H1 (cell line): Measurements from ENCODE around the gene PGP. TPM values are rescaled to one million over a fixed set of nuclear protein-coding genes. Genes with fewer than 3 reads are reported as not detected.

Source experiments
- CTCF ChIA-PET: fragments of 300-600 bp; sonication (Branson Sonifier 250); formaldehyde crosslinking; loops from one replicate; lab custom pipeline; 2021; ENCODE audit not compliant: partially characterized antibody; lab: Charles Lee
- POLR2A ChIA-PET: fragments of 300-600 bp; sonication (Branson Sonifier 250); formaldehyde crosslinking; loops from one replicate; lab custom pipeline; 2021; ENCODE audit warnings: inconsistent platforms; ENCODE audit not compliant: partially characterized antibody; lab: Charles Lee
- DNase-seq, 2 experiments: peaks; one replicate each; pipeline versions ENCODE4 v3.0.0 to v3.0.0-alpha.2; 2010 to 2022; ENCODE audit warnings: low spot score in 2 of 2, low read depth in 1 of 2, mixed read lengths in 1 of 2
- FAIRE-seq: peaks from 2 replicates; lab custom pipeline; 2011; peaks lifted over from hg19 to GRCh38; lab: Jason Lieb, UNC
- H2AFZ ChIP-seq: 2 replicates; pipeline ENCODE4 v1.8.1; 2012; ENCODE audit warnings: low read length, inconsistent platforms
- H2AK5ac ChIP-seq: 2 replicates; pipeline ENCODE4 v1.6.1; 2013; ENCODE audit warnings: low read depth, low read length
- H2BK120ac ChIP-seq: replicated peaks from 2 replicates; pipeline ENCODE3; 2013; ENCODE audit warnings: low read depth, low read length, inconsistent platforms
- H2BK12ac ChIP-seq: 2 replicates; pipeline ENCODE4 v1.6.1; 2013; ENCODE audit warnings: low read depth, low read length
- H2BK15ac ChIP-seq: 2 replicates; pipeline ENCODE4 v1.6.1; 2013; ENCODE audit warnings: low read length
- H2BK20ac ChIP-seq: 2 replicates; pipeline ENCODE4 v1.6.1; 2013; ENCODE audit warnings: low read length
- H2BK5ac ChIP-seq: 2 replicates; pipeline ENCODE4 v1.6.1; 2013; ENCODE audit warnings: low read depth, low read length
- H3K14ac ChIP-seq: 2 replicates; pipeline ENCODE4 v1.6.1; 2013; ENCODE audit warnings: inconsistent platforms; ENCODE audit not compliant: insufficient read length
- H3K18ac ChIP-seq: 2 replicates; pipeline ENCODE4 v1.6.1; 2013; ENCODE audit warnings: low read length; ENCODE audit errors: extremely low read depth
- H3K23ac ChIP-seq: 2 replicates; pipeline ENCODE4 v1.6.1; 2013; ENCODE audit warnings: inconsistent platforms; ENCODE audit not compliant: insufficient read length
- H3K23me2 ChIP-seq: 2 replicates; pipeline ENCODE4 v1.6.1; 2013; ENCODE audit warnings: low read depth, low read length
- H3K27ac ChIP-seq: 2 replicates; pipeline ENCODE4 v1.6.1; 2011; ENCODE audit warnings: low read depth, low read length, inconsistent platforms
- H3K27me3 ChIP-seq, 4 experiments: replicated peaks in 1 of 4; 1 replicate in 1 of 4; 2 replicates in 3 of 4; pipeline versions ENCODE4 v1.6.1 to v1.8.1; 2011 to 2013; ENCODE audit warnings: low read length in 3 of 4, mild to moderate bottlenecking in 3 of 4, inconsistent platforms in 2 of 4, mixed read lengths in 2 of 4, moderate library complexity in 1 of 4; ENCODE audit not compliant: control insufficient read depth in 3 of 4, insufficient read depth in 3 of 4; ENCODE audit errors: extremely low read depth in 1 of 4
- H3K36me3 ChIP-seq, 4 experiments: 2 replicates each; pipeline versions ENCODE4 v1.6.1 to v1.8.1; 2011 to 2013; ENCODE audit warnings: mild to moderate bottlenecking in 4 of 4, low read length in 3 of 4, moderate library complexity in 2 of 4, control low read depth in 1 of 4, inconsistent platforms in 1 of 4; ENCODE audit not compliant: insufficient read depth in 4 of 4, control insufficient read depth in 2 of 4
- H3K4ac ChIP-seq: replicated peaks from 2 replicates; pipeline ENCODE3; 2013; ENCODE audit warnings: low read length, low read depth, mixed read lengths, inconsistent platforms; ENCODE audit not compliant: insufficient read length
- H3K4me1 ChIP-seq, 4 experiments: replicated peaks in 1 of 4; 1 replicate in 1 of 4; 2 replicates in 3 of 4; pipeline versions ENCODE4 v1.6.1 to v1.8.1; 2011 to 2013; ENCODE audit warnings: low read length in 3 of 4, inconsistent platforms in 2 of 4, mixed read lengths in 1 of 4; ENCODE audit not compliant: insufficient read depth in 4 of 4, control insufficient read depth in 3 of 4
- H3K4me2 ChIP-seq, 2 experiments: 2 replicates each; pipeline versions ENCODE4 v1.6.1 to v1.8.1; 2011 to 2013; ENCODE audit warnings: low read depth in 2 of 2, low read length in 2 of 2, control low read depth in 1 of 2, inconsistent platforms in 1 of 2, mild to moderate bottlenecking in 1 of 2; ENCODE audit not compliant: insufficient read depth in 1 of 2
- H3K4me3 ChIP-seq, 4 experiments: fragments of 200-600, 300-600 bp in 1 of 4; sonication (generic), shearing (Covaris generic), sonication (Bioruptor Twin) in 1 of 4; 2 replicates each; pipeline versions ENCODE4 v1.5.1 to v1.8.1; 2011 to 2016; ENCODE audit warnings: low read length in 4 of 4, low read depth in 3 of 4, control low read depth in 2 of 4, inconsistent platforms in 2 of 4, mild to moderate bottlenecking in 2 of 4, mixed read lengths in 1 of 4, moderate library complexity in 1 of 4; ENCODE audit not compliant: insufficient read depth in 2 of 4; ENCODE audit errors: extremely low read depth in 1 of 4
- H3K56ac ChIP-seq: replicated peaks from 2 replicates; pipeline ENCODE3; 2013; ENCODE audit warnings: low read depth, mild to moderate bottlenecking, mixed read lengths, low read length, inconsistent platforms; ENCODE audit not compliant: insufficient read length
- H3K79me1 ChIP-seq: 2 replicates; pipeline ENCODE4 v1.6.1; 2013; ENCODE audit warnings: low read depth, low read length, control low read depth
- H3K79me2 ChIP-seq, 2 experiments: 2 replicates each; pipeline versions ENCODE4 v1.6.1 to v1.8.1; 2012 to 2013; ENCODE audit warnings: low read length in 2 of 2, mild to moderate bottlenecking in 2 of 2, inconsistent platforms in 1 of 2; ENCODE audit not compliant: insufficient read depth in 2 of 2, control insufficient read depth in 1 of 2
- H3K9ac ChIP-seq, 4 experiments: replicated peaks in 1 of 4; 1 replicate in 1 of 4; 2 replicates in 3 of 4; pipeline versions ENCODE4 v1.6.1 to v1.8.1; 2011 to 2013; ENCODE audit warnings: low read depth in 3 of 4, low read length in 3 of 4, control low read depth in 2 of 4, mild to moderate bottlenecking in 2 of 4, moderate library complexity in 2 of 4, inconsistent platforms in 1 of 4; ENCODE audit errors: extremely low read depth in 1 of 4
- H3K9me3 ChIP-seq, 2 experiments: 2 replicates each; pipeline versions ENCODE4 v1.6.1 to v1.8.1; 2012 to 2013; ENCODE audit warnings: mild to moderate bottlenecking in 2 of 2, moderate library complexity in 2 of 2, control low read depth in 1 of 2, inconsistent platforms in 1 of 2, low read depth in 1 of 2, low read length in 1 of 2, mixed read lengths in 1 of 2; ENCODE audit not compliant: insufficient read depth in 2 of 2
- H4K20me1 ChIP-seq, 2 experiments: replicated peaks in 1 of 2; 2 replicates each; pipeline versions ENCODE3 to v1.8.1; 2011 to 2013; ENCODE audit warnings: inconsistent platforms in 2 of 2, low read length in 2 of 2, mild to moderate bottlenecking in 1 of 2; ENCODE audit not compliant: insufficient read depth in 2 of 2, control insufficient read depth in 1 of 2
- H4K5ac ChIP-seq: 2 replicates; pipeline ENCODE4 v1.6.1; 2013; ENCODE audit warnings: low read length, low read depth, mixed read lengths, inconsistent platforms; ENCODE audit not compliant: insufficient read length
- H4K8ac ChIP-seq: 2 replicates; pipeline ENCODE4 v1.8.0; 2013; ENCODE audit warnings: mild to moderate bottlenecking, moderate library complexity, low read length, inconsistent platforms; ENCODE audit not compliant: insufficient read depth; ENCODE audit errors: extremely low read depth
- H4K91ac ChIP-seq: replicated peaks from 2 replicates; pipeline ENCODE3; 2013; ENCODE audit warnings: low read length, mixed read lengths, inconsistent platforms; ENCODE audit not compliant: insufficient read length
- CTBP2 ChIP-seq: IDR thresholded peaks from 2 replicates; pipeline ENCODE4 v1.7.0; 2011; ENCODE audit warnings: borderline replicate concordance, mild to moderate bottlenecking, moderate library complexity, mixed read lengths, low read length; ENCODE audit not compliant: insufficient read depth, insufficient read length
- E2F6 ChIP-seq: IDR thresholded peaks from 2 replicates; pipeline ENCODE4 v1.6.1; 2012; ENCODE audit warnings: inconsistent platforms
- EP300 ChIP-seq, 2 experiments: IDR thresholded peaks; 1 replicate in 1 of 2; 2 replicates in 1 of 2; pipeline ENCODE4 v1.6.1; 2011 to 2012; ENCODE audit warnings: low read depth in 2 of 2, low read length in 2 of 2, mild to moderate bottlenecking in 2 of 2, borderline replicate concordance in 1 of 2, inconsistent platforms in 1 of 2, moderate library complexity in 1 of 2
- GABPA ChIP-seq: IDR thresholded peaks from 2 replicates; pipeline ENCODE4 v1.6.1; 2011; ENCODE audit warnings: mild to moderate bottlenecking, low read length, moderate library complexity, borderline replicate concordance; ENCODE audit not compliant: insufficient read depth
- NANOG ChIP-seq: IDR thresholded peaks from 2 replicates; pipeline ENCODE4 v1.6.1; 2011; ENCODE audit warnings: low read length, low read depth, mild to moderate bottlenecking, inconsistent platforms; ENCODE audit not compliant: insufficient read depth, poor library complexity, severe bottlenecking
- NRF1 ChIP-seq: IDR thresholded peaks from 2 replicates; pipeline ENCODE4 v1.6.1; 2011; ENCODE audit warnings: mild to moderate bottlenecking, low read depth, low read length, improper control_type of control experiment
- RAD21 ChIP-seq, 2 experiments: IDR thresholded peaks in 1 of 2; conservative IDR thresholded peaks in 1 of 2; 2 replicates each; pipeline ENCODE4 v1.6.1; 2011; ENCODE audit warnings: low read depth in 2 of 2, low read length in 2 of 2, improper control_type of control experiment in 1 of 2, inconsistent platforms in 1 of 2, mild to moderate bottlenecking in 1 of 2, moderate library complexity in 1 of 2
- RBBP5 ChIP-seq: IDR thresholded peaks from 2 replicates; pipeline ENCODE4 v1.7.1; 2012; ENCODE audit warnings: low read depth, mild to moderate bottlenecking, inconsistent platforms, low read length, moderate library complexity, borderline replicate concordance
- RXRA ChIP-seq: IDR thresholded peaks from 2 replicates; pipeline ENCODE4 v1.6.1; 2011; ENCODE audit warnings: low read depth, mild to moderate bottlenecking, low read length, moderate library complexity; ENCODE audit not compliant: insufficient read depth
- SUZ12 ChIP-seq: fragments of 200-600 bp; sonication (generic); IDR thresholded peaks from 2 replicates; pipeline ENCODE4 v1.6.1; 2012; ENCODE audit warnings: mild to moderate bottlenecking, inconsistent platforms, low read length, moderate library complexity, mixed read lengths
- WGBS, 2 experiments: shearing (Covaris generic) in 1 of 2; methylation state at CpG; one replicate each; pipeline versions ENCODE4 v1.1.6 to v1.1.7; 2013 to 2015; ENCODE audit warnings: low lambda C conversion rate in 2 of 2, mixed read lengths in 2 of 2, inconsistent platforms in 1 of 2, low coverage in 1 of 2, missing lambda C conversion rate in 1 of 2; ENCODE audit not compliant: insufficient replicate concordance in 2 of 2, insufficient coverage in 1 of 2, insufficient read length in 1 of 2; ENCODE audit errors: extremely low coverage in 1 of 2, missing lambda C conversion rate in 1 of 2; 5-methylcytosine and 5-hydroxymethylcytosine counted together
- polyA plus RNA-seq, 7 experiments: library from polyadenylated mRNA; depleted of rRNA in 3 of 7; stranded (reverse) in 5 of 7; unstranded in 2 of 7; fragments of >200 nt in 5 of 7; fragments of 200-250 nt in 2 of 7; gene quantifications; 1 replicate in 5 of 7; 2 replicates in 1 of 7; 4 replicates in 1 of 7; pipeline versions ENCODE4 v1.2.1 to v1.2.3, GENCODE V29; 2011 to 2013; ENCODE audit warnings: missing spikeins in 2 of 7, mixed read lengths in 2 of 7
- total RNA-seq: library from RNA; stranded (reverse); fragmentation: NEBNext Ultra II Directional; extraction: Animal tissue kit (Norgen Biotek cat#: 25700); gene quantifications from 2 replicates; pipeline ENCODE4 v1.2.1, GENCODE V29; 2021

The PGP gene
- total and polyA plus RNA-seq, 2 of the 8 experiments (the other 6 are each of a cell fraction or from before 2014, with no cell fraction given): 30.9 to 55.9 TPM

- no peak overlapping the region for H2AK5ac ChIP-seq
- peaks cover 2% of the 10 kb centered on the region; the same call in 1 of the 2 replicates for H3K23me2 ChIP-seq
- H3K4me2 ChIP-seq: no peak overlapping the region
- no peak for DNase-seq
- H3K4ac ChIP-seq: no peak overlapping the region
- no peak overlapping the region for H3K18ac ChIP-seq
- no peak overlapping the region; the same call in 1 of the 2 replicates for H3K27ac ChIP-seq
- H2BK120ac ChIP-seq: no peak overlapping the region
- ChIA-PET POLR2A (interaction anchor here (0.6 to 15.0 kb wide), 6 partner anchors 10 to 196 kb away, joined by 4 to 312 read pairs (median 6); partner anchors contain the start of genes CASKIN1 and RAB26), CTCF (interaction anchor here (1.0 to 1.4 kb wide), 4 partner anchors 14 to 22 kb away, joined by 3 to 5 read pairs (median 4); partner anchors contain the start of gene RAB26)
- peaks cover 31 to 76% of the 10 kb centered on the region in 2 experiments for H3K79me2 ChIP-seq
- no peak overlapping the region for H4K5ac ChIP-seq
- peaks cover 7 to 14% (median 11%) of the 10 kb centered on the region in 4 experiments; a peak in 7 of 8 replicates for H3K36me3 ChIP-seq
- H3K4me1 ChIP-seq: peaks cover 0 to 29% (median 17%) of the 10 kb centered on the region in 4 experiments; a peak in 5 of 7 replicates
- FAIRE-seq: no peak
- WGBS, 2 experiments: 85% methylated on average over 9 of the region's 10 CpGs; no CpG with 5 or more reads in 1 of the 2 experiments
- H4K8ac ChIP-seq: no peak overlapping the region
- no peak overlapping the region for H2BK20ac ChIP-seq
- peaks cover 30 to 50% of the 10 kb centered on the region in 2 experiments for H4K20me1 ChIP-seq
- peaks cover 28% of the 10 kb centered on the region for H3K79me1 ChIP-seq
- TF ChIP-seq RAD21 (IDR thresholded peaks at IDR 0.05 in 1 of 2, conservative IDR thresholded peaks at IDR 0.05 in 1 of 2; ENCODE audit: low read depth in 2 of 2, low read length in 2 of 2) (no peak), RBBP5 (no peak), GABPA (no peak), E2F6 (no peak), RXRA (no peak), CTBP2 (no peak), NRF1 (no peak), EP300 (IDR thresholded peaks at IDR 0.05; ENCODE audit: borderline replicate concordance in 1 of 2, low read depth in 2 of 2, low read length in 2 of 2) (no peak), NANOG (no peak), SUZ12 (no peak)
- TF ChIP-seq, all 59 proteins: peak for 0
- Histone ChIP-seq H2BK15ac (no peak overlapping the region), H2BK5ac (peak overlapping the region; percentile 49; the same call in 1 of the 2 replicates), H3K56ac (no peak overlapping the region), H4K91ac (no peak overlapping the region), H3K9ac (no peak overlapping the region), H3K23ac (no peak overlapping the region), H3K4me3 (no peak overlapping the region), H3K9me3 (peaks cover 0 to 17% of the 10 kb centered on the region in 2 experiments; a peak in 1 of 4 replicates), H2BK12ac (no peak overlapping the region), H3K14ac (no peak overlapping the region), H2AFZ (no peak overlapping the region), H3K27me3 (no peaks in the 10 kb centered on the region)
These were observed 52.7 kb downstream of the PGP start for GRCh38 chr16:2161911-2162310.
